SK-N-MC (cell line): ENCODE measurements around the gene EFCAB6.

Experiments
- DNase-seq: peaks from one replicate; pipeline ENCODE4 v3.0.0-alpha.2; 2011; ENCODE audit warnings: low read depth, low spot score
- H3K27ac ChIP-seq: fragments of 200-600 bp; sonication (generic); 2 replicates; pipeline ENCODE4 v1.5.1; 2016; ENCODE audit warnings: mixed run types
- H3K36me3 ChIP-seq: fragments of 200-600 bp; sonication (generic); 2 replicates; pipeline ENCODE4 v1.6.1; 2017; ENCODE audit warnings: antibody characterized with exemption, low read length, mixed read lengths; ENCODE audit not compliant: insufficient read depth
- H3K4me3 ChIP-seq: fragments of 200-600 bp; sonication (generic); 2 replicates; pipeline ENCODE4 v1.5.1; 2016
- H3K9ac ChIP-seq: fragments of 200-600 bp; sonication (generic); 2 replicates; pipeline ENCODE4 v1.8.0; 2017; ENCODE audit warnings: mixed run types, mixed read lengths; ENCODE audit not compliant: insufficient read length
- H3K9me3 ChIP-seq: fragments of 200-600 bp; sonication (generic); 2 replicates; pipeline ENCODE4 v1.6.1; 2017; ENCODE audit warnings: low read depth, mild to moderate bottlenecking, antibody characterized with exemption, low read length, moderate library complexity, mixed read lengths
- EZH2 ChIP-seq: fragments of 200-600 bp; sonication (generic); IDR thresholded peaks from one replicate; pipeline ENCODE4 v1.6.1; 2017; ENCODE audit warnings: antibody characterized with exemption
- FOXP2 ChIP-seq: optimal IDR thresholded peaks from 2 replicates; pipeline ENCODE3; 2011; ENCODE audit warnings: mild to moderate bottlenecking, moderate library complexity; ENCODE audit not compliant: insufficient read depth; ENCODE audit errors: extremely low read length, control extremely low read depth
- POLR2AphosphoS5 ChIP-seq: IDR thresholded peaks from 2 replicates; pipeline ENCODE4 v1.6.1; 2012; ENCODE audit warnings: mild to moderate bottlenecking, low read depth, low read length, borderline replicate concordance

EFCAB6 gene

GRCh38 chr22:43855431-43855830 is 43.3 kb upstream of the EFCAB6 start:
- H3K9ac ChIP-seq, result no peak overlapping the region
- H3K9me3 ChIP-seq, result no peaks in the 10 kb centered on the region
- H3K27ac ChIP-seq, result no peak overlapping the region
- no peaks in the 10 kb centered on the region for H3K36me3 ChIP-seq
- TF ChIP-seq POLR2AphosphoS5, result no peak
- no peak for TF ChIP-seq EZH2
- no peak for TF ChIP-seq FOXP2
- no peak for DNase-seq
- H3K4me3 ChIP-seq, result no peak overlapping the region

- H3K9ac ChIP-seq, result no peak overlapping the region
- TF ChIP-seq EZH2 (no peak), POLR2AphosphoS5 (no peak), FOXP2 (no peak)
- DNase-seq, result no peak
- no peak overlapping the region for H3K4me3 ChIP-seq
- no peaks in the 10 kb centered on the region for H3K9me3 ChIP-seq
- H3K36me3 ChIP-seq, result no peaks in the 10 kb centered on the region
- H3K27ac ChIP-seq, result no peak overlapping the region
Observed at GRCh38 chr22:43854786-43855271, 42.7 kb upstream of the EFCAB6 start.

GRCh38 chr22:43854121-43854785 is 42.1 kb upstream of the EFCAB6 start:
- no peak overlapping the region for H3K27ac ChIP-seq
- H3K4me3 ChIP-seq, result no peak overlapping the region
- no peak for DNase-seq
- H3K9ac ChIP-seq, result no peak overlapping the region
- H3K36me3 ChIP-seq, result no peaks in the 10 kb centered on the region
- TF ChIP-seq EZH2, result no peak
- TF ChIP-seq POLR2AphosphoS5, result no peak
- TF ChIP-seq FOXP2, result no peak
- no peaks in the 10 kb centered on the region for H3K9me3 ChIP-seq

- Histone ChIP-seq H3K9me3 (no peaks in the 10 kb centered on the region), H3K9ac (no peak overlapping the region), H3K4me3 (no peak overlapping the region), H3K27ac (no peak overlapping the region), H3K36me3 (no peaks in the 10 kb centered on the region)
- DNase-seq, result no peak
- no peak for TF ChIP-seq FOXP2
- TF ChIP-seq EZH2, result no peak
Observed at GRCh38 chr22:43853328-43853931, 41.3 kb upstream of the EFCAB6 start.

GRCh38 chr22:43852573-43853327 is 40.6 kb upstream of the EFCAB6 start:
- no peak for DNase-seq
- no peak for TF ChIP-seq FOXP2
- no peak for TF ChIP-seq POLR2AphosphoS5
- Histone ChIP-seq H3K36me3 (no peaks in the 10 kb centered on the region), H3K4me3 (no peak overlapping the region), H3K9ac (no peak overlapping the region), H3K9me3 (no peaks in the 10 kb centered on the region), H3K27ac (no peak overlapping the region)

DNA sequence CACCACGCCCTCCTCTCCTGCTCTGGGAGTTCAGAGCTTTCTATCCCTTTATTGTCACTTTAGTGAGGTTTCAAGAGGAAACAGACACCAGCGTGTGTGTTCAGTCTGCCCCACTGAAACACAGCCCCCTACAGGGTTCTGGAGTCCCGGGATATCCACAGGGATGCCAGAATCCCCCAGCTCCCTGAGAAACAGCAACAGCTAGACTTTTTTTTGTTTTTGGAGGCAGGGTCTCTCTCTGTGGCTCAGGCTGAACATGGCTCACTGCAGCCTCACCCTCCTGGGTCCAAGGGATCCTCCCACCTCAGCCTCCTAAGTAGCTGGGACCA is 39.8 kb upstream of the EFCAB6 start:
- no peak overlapping the region for H3K27ac ChIP-seq
- no peak overlapping the region for H3K4me3 ChIP-seq
- TF ChIP-seq POLR2AphosphoS5, result no peak
- TF ChIP-seq EZH2, result no peak
- TF ChIP-seq FOXP2, result no peak
- DNase-seq, result no peak
- no peaks in the 10 kb centered on the region for H3K9me3 ChIP-seq
- H3K9ac ChIP-seq, result no peak overlapping the region
- H3K36me3 ChIP-seq, result no peaks in the 10 kb centered on the region

- no peaks in the 10 kb centered on the region for H3K36me3 ChIP-seq
- no peaks in the 10 kb centered on the region for H3K9me3 ChIP-seq
- TF ChIP-seq EZH2, result no peak
- TF ChIP-seq FOXP2, result no peak
- TF ChIP-seq POLR2AphosphoS5, result no peak
- no peak for DNase-seq
- H3K27ac ChIP-seq, result no peak overlapping the region
- H3K9ac ChIP-seq, result no peak overlapping the region
- H3K4me3 ChIP-seq, result no peak overlapping the region
Observed at GRCh38 chr22:43851058-43851978, 39.2 kb upstream of the EFCAB6 start.

- TF ChIP-seq POLR2AphosphoS5 (no peak), EZH2 (no peak), FOXP2 (no peak)
- no peak overlapping the region for H3K4me3 ChIP-seq
Observed at GRCh38 chr22:43850529-43850928, 38.4 kb upstream of the EFCAB6 start.

More at GRCh38 chr22:43850529-43850928, 38.4 kb upstream of the EFCAB6 start:
- H3K36me3 ChIP-seq, result no peaks in the 10 kb centered on the region
- no peak overlapping the region for H3K9ac ChIP-seq
- DNase-seq, result no peak
- no peak overlapping the region for H3K27ac ChIP-seq
- no peaks in the 10 kb centered on the region for H3K9me3 ChIP-seq
